ENCODE results near the gene UGT1A1.

The UGT1A1 gene

GRCh38 chr2:233791151-233791882 is 31.2 kb downstream of the UGT1A1 start:
- no peak for DNase-seq (ENCODE audit: low read depth)
- H3K4me3 ChIP-seq (ENCODE audit: low read length), result no peak overlapping the region
- TF ChIP-seq CTCF (IDR thresholded peaks at IDR 0.05; ENCODE audit: insufficient read depth, low read depth, low read length, missing control alignments), result no peak

DNA sequence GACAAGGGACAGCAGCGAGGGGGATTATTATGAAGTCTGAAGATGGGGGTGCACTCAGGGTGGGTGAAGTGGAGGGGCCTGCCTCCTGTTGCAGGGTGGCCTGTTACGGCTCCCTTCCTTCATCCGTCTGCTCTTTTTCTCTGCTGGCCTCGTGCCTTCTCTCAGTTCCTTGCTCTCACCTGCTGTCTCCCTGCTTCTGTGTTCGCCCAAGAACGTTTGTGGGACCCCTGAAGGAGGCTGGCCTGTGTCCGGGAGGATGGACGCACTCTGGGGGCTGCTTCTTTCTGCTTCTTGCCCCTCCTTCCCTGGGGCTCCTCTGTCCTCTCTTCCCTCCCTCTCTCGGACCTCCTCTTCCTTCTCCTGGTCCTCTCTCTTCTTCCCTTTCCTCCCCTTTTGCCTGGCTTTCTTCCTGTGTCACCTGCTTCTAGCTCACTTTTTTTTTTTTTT is 31.8 kb downstream of the UGT1A1 start:
- DNase-seq (ENCODE audit: low read depth), result no peak
- no peak for TF ChIP-seq CTCF (IDR thresholded peaks at IDR 0.05; ENCODE audit: insufficient read depth, low read depth, low read length, missing control alignments)

GRCh38 chr2:233792720-233793119 is 32.6 kb downstream of the UGT1A1 start:
- no peak for TF ChIP-seq CTCF (IDR thresholded peaks at IDR 0.05; ENCODE audit: insufficient read depth, low read depth, low read length, missing control alignments)
- DNase-seq (ENCODE audit: low read depth), result no peak
- no peak overlapping the region for H3K4me3 ChIP-seq (ENCODE audit: low read length)

More for the DNA sequence above, 31.8 kb downstream of the UGT1A1 start:
- H3K4me3 ChIP-seq (ENCODE audit: low read length), result no peak overlapping the region

DNA sequence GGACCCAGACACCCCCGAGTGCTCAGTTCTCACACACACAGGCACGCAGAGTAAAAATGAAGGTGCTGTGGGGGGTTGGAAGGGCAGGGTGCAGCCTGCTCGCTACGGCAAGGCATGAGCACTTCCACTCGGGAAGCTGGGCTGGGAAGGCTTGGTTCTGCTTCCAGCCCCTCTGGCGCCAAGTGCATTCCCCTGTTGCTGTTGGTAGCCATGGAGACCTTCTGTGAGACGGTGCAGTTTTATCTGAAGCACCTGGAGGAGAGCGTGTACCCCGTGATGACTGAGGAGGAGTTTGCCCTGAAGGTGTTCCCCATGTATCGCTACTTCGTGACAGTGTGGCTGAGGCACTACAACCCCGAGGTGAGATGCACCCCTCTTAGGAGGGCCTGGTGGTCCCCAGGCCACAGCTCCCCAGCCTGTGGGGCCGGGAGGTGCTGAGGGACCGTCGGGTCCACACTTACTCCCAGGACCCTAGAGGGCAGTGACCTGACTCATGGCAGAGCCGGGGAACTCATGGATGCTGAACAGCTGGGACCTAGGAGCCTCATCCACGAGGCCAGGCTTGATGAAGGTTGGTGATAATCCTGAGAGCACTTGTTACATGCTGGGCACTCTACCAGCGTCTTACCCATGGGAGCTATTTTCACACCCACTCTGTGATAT is 33.5 kb downstream of the UGT1A1 start:
- DNase-seq (ENCODE audit: low read depth), result no peak
- H3K4me3 ChIP-seq (ENCODE audit: low read length), result no peak overlapping the region
- TF ChIP-seq CTCF (IDR thresholded peaks at IDR 0.05; ENCODE audit: insufficient read depth, low read depth, low read length, missing control alignments), result no peak

- DNase-seq (ENCODE audit: low read depth), result no peak
- no peak overlapping the region for H3K4me3 ChIP-seq (ENCODE audit: low read length)
- TF ChIP-seq CTCF (IDR thresholded peaks at IDR 0.05; ENCODE audit: insufficient read depth, low read depth, low read length, missing control alignments), result no peak
Measured at GRCh38 chr2:233794128-233794658, 34.1 kb downstream of the UGT1A1 start.

GRCh38 chr2:233795735-233796171 is 35.7 kb downstream of the UGT1A1 start:
- TF ChIP-seq CTCF (IDR thresholded peaks at IDR 0.05; ENCODE audit: insufficient read depth, low read depth, low read length, missing control alignments), result no peak
- DNase-seq (ENCODE audit: low read depth), result no peak
- no peak overlapping the region for H3K4me3 ChIP-seq (ENCODE audit: low read length)
